Measurements from ENCODE around the gene LRRC72.

The LRRC72 gene

GRCh38 chr7:16603633-16604032 lies 77.0 kb downstream of the LRRC72 start:
- peaks cover 60% of the 10 kb centered on the region for H3K36me3 ChIP-seq (ENCODE audit: control insufficient read depth, insufficient read depth, low read length, severe bottlenecking)

GRCh38 chr7:16604054-16604453 lies 77.4 kb downstream of the LRRC72 start:
- no peak for DNase-seq (ENCODE audit: low read depth)

More at GRCh38 chr7:16603633-16604032, 77.0 kb downstream of the LRRC72 start:
- Histone ChIP-seq H3K4me1 (ENCODE audit: control insufficient read depth, insufficient read depth, low read length) (no peaks in the 10 kb centered on the region), H3K4me3 (ENCODE audit: low read length) (no peak overlapping the region), H3K27me3 (replicated peaks; ENCODE audit: control insufficient read depth, insufficient read depth, low read length) (no peaks in the 10 kb centered on the region), H3K9ac (ENCODE audit: low read length) (no peak overlapping the region), H3K9me3 (ENCODE audit: control insufficient read depth, low read length) (no peaks in the 10 kb centered on the region)
- DNase-seq (ENCODE audit: low read depth): no peak

GRCh38 chr7:16606704-16607103 lies 80.1 kb downstream of the LRRC72 start:
- H3K4me1 ChIP-seq (ENCODE audit: control insufficient read depth, insufficient read depth, low read length): no peaks in the 10 kb centered on the region
- H3K36me3 ChIP-seq (ENCODE audit: control insufficient read depth, insufficient read depth, low read length, severe bottlenecking): peaks cover 67% of the 10 kb centered on the region
- no peak for DNase-seq (ENCODE audit: low read depth)

More at GRCh38 chr7:16604054-16604453, 77.4 kb downstream of the LRRC72 start:
- peaks cover 63% of the 10 kb centered on the region for H3K36me3 ChIP-seq (ENCODE audit: control insufficient read depth, insufficient read depth, low read length, severe bottlenecking)
- H3K27me3 ChIP-seq (replicated peaks; ENCODE audit: control insufficient read depth, insufficient read depth, low read length): no peaks in the 10 kb centered on the region
- no peaks in the 10 kb centered on the region for H3K4me1 ChIP-seq (ENCODE audit: control insufficient read depth, insufficient read depth, low read length)
- H3K9me3 ChIP-seq (ENCODE audit: control insufficient read depth, low read length): no peaks in the 10 kb centered on the region
- H3K9ac ChIP-seq (ENCODE audit: low read length): no peak overlapping the region
- H3K4me3 ChIP-seq (ENCODE audit: low read length): no peak overlapping the region

DNA sequence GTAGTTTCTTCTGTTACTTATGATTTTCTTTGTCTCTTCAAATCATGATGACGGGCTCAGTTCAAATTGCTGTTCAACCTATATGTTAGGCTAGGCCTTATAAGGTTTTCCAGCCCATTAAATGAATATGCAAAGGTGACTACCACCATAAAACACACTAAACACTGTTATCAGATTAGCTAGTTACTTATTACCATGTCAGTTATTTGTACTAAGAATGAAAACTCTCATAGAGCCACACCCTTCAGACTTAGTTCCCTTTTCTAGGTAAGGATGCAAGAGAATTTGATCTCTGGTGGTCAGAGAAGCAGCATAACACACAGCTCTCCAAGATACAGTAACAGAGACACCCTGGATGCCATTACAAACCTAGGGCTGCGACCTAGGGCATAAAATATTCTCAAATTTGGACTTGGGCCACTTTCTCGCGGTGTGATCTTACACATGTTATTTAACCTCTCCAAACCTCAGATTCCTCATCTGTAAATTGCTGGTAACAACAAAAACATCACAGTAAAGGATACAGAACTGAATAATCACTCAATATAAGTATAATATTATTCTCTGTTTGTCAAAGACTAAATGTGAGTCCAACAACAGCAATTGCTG lies 83.3 kb downstream of the LRRC72 start:
- Histone ChIP-seq H3K9ac (ENCODE audit: low read length) (no peak overlapping the region), H3K36me3 (ENCODE audit: control insufficient read depth, insufficient read depth, low read length, severe bottlenecking) (peaks cover 51% of the 10 kb centered on the region), H3K9me3 (ENCODE audit: control insufficient read depth, low read length) (no peaks in the 10 kb centered on the region), H3K4me3 (ENCODE audit: low read length) (no peak overlapping the region), H3K4me1 (ENCODE audit: control insufficient read depth, insufficient read depth, low read length) (peaks cover 6% of the 10 kb centered on the region), H3K27me3 (replicated peaks; ENCODE audit: control insufficient read depth, insufficient read depth, low read length) (no peaks in the 10 kb centered on the region)
- DNase-seq (ENCODE audit: low read depth): no peak

More at GRCh38 chr7:16606704-16607103, 80.1 kb downstream of the LRRC72 start:
- H3K9me3 ChIP-seq (ENCODE audit: control insufficient read depth, low read length): no peaks in the 10 kb centered on the region
- H3K9ac ChIP-seq (ENCODE audit: low read length): no peak overlapping the region
- H3K27me3 ChIP-seq (replicated peaks; ENCODE audit: control insufficient read depth, insufficient read depth, low read length): no peaks in the 10 kb centered on the region
- no peak overlapping the region for H3K4me3 ChIP-seq (ENCODE audit: low read length)

DNA sequence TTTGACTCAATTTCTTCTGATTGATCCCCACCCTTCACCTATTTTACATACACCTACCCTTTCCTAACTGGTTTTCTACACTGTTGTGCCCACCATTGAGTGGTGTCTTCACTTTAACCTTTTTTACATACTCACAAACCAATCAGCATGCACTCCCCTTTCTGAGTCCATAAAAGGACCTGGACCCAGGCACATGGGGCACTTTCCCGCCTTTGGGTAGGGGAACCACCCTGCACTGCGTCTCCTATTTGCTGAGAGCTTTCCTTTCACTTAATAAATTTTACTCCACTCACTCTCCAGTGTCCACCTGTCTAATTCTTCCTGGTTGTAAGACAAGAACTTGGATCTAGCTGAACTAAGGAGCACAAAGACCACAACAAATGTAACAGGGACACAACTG lies 85.1 kb downstream of the LRRC72 start:
- peaks cover 63% of the 10 kb centered on the region for H3K36me3 ChIP-seq (ENCODE audit: control insufficient read depth, insufficient read depth, low read length, severe bottlenecking)
- H3K9ac ChIP-seq (ENCODE audit: low read length): no peak overlapping the region
- DNase-seq (ENCODE audit: low read depth): no peak
- H3K9me3 ChIP-seq (ENCODE audit: control insufficient read depth, low read length): no peaks in the 10 kb centered on the region
- peaks cover 6% of the 10 kb centered on the region for H3K4me1 ChIP-seq (ENCODE audit: control insufficient read depth, insufficient read depth, low read length)
- no peak overlapping the region for H3K4me3 ChIP-seq (ENCODE audit: low read length)
- H3K27me3 ChIP-seq (replicated peaks; ENCODE audit: control insufficient read depth, insufficient read depth, low read length): no peaks in the 10 kb centered on the region

DNA sequence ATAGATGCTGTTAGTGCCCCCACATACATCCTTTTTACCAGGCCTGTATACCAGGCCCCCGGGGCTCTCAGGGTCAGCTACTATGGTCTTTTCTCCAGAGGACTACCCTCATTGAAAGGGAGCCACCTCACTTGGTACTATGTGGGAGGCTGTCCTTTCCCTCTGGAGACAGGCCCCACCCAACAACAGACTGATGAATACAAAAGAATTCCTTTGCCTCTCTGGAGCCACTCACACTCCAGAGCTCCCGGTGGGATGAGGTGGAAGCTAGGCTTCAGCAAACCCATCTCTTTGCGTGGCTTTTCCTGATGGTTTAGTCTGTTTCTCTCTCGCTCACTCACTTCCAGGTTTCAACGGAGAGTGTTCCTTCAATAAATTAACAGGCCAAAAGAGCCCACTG lies 88.6 kb downstream of the LRRC72 start:
- Histone ChIP-seq H3K4me1 (ENCODE audit: control insufficient read depth, insufficient read depth, low read length) (peaks cover 6% of the 10 kb centered on the region), H3K9me3 (ENCODE audit: control insufficient read depth, low read length) (peaks cover 6% of the 10 kb centered on the region), H3K9ac (ENCODE audit: low read length) (no peak overlapping the region), H3K27me3 (replicated peaks; ENCODE audit: control insufficient read depth, insufficient read depth, low read length) (no peaks in the 10 kb centered on the region), H3K36me3 (ENCODE audit: control insufficient read depth, insufficient read depth, low read length, severe bottlenecking) (peaks cover 60% of the 10 kb centered on the region), H3K4me3 (ENCODE audit: low read length) (no peak overlapping the region)
- DNase-seq (ENCODE audit: low read depth): no peak

DNA sequence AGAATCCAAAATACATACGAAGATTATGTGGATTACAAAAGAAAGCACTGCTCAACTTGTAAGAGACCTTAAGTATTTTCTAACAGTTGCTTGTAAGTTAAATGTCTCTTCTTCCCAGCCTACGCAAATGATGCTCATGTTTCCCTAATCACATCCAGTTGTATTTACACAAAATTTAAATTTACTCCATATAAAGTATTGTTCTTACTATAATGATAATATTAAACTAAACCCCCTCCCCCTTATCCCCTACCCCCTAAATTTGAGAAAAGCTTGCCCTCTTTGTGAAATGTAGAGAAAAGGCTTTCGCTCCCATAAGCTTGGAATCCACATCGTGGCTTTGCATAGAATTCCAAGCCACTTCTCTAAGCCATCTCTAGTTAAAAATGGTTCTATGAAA lies 89.5 kb downstream of the LRRC72 start:
- Histone ChIP-seq H3K36me3 (ENCODE audit: control insufficient read depth, insufficient read depth, low read length, severe bottlenecking) (peaks cover 60% of the 10 kb centered on the region), H3K27me3 (replicated peaks; ENCODE audit: control insufficient read depth, insufficient read depth, low read length) (no peaks in the 10 kb centered on the region), H3K4me1 (ENCODE audit: control insufficient read depth, insufficient read depth, low read length) (peaks cover 6% of the 10 kb centered on the region), H3K4me3 (ENCODE audit: low read length) (no peak overlapping the region), H3K9ac (ENCODE audit: low read length) (no peak overlapping the region), H3K9me3 (ENCODE audit: control insufficient read depth, low read length) (peaks cover 7% of the 10 kb centered on the region)
- no peak for DNase-seq (ENCODE audit: low read depth)

DNA sequence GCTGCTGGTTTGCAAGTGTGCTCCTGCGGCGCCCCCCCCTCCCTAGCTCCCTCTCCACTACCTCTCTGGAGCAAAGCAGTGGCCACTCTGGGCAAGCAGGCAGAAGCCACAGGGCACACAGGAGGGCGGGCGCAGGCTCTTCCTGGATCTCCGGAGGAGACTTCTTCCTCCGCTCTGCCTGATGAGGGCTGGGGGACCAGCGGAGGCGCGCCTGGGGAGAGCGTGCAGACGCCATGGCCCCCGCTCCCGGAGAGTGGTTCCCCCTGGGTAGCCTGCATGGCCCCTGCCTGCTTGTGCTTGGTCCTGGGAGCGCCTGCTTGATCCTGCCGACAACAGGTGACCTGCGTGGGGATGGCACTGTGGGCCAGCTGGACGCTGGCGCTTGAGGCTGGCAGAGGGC lies 89.9 kb downstream of the LRRC72 start:
- no peak overlapping the region for H3K9ac ChIP-seq (ENCODE audit: low read length)
- H3K9me3 ChIP-seq (ENCODE audit: control insufficient read depth, low read length): peaks cover 7% of the 10 kb centered on the region
- H3K36me3 ChIP-seq (ENCODE audit: control insufficient read depth, insufficient read depth, low read length, severe bottlenecking): peaks cover 60% of the 10 kb centered on the region
- no peak overlapping the region for H3K4me3 ChIP-seq (ENCODE audit: low read length)
- DNase-seq (ENCODE audit: low read depth): no peak
- peaks cover 6% of the 10 kb centered on the region for H3K4me1 ChIP-seq (ENCODE audit: control insufficient read depth, insufficient read depth, low read length)
- no peaks in the 10 kb centered on the region for H3K27me3 ChIP-seq (replicated peaks; ENCODE audit: control insufficient read depth, insufficient read depth, low read length)

GRCh38 chr7:16619979-16620408 lies 93.4 kb downstream of the LRRC72 start:
- Histone ChIP-seq H3K9me3 (ENCODE audit: control insufficient read depth, low read length) (peaks cover 7% of the 10 kb centered on the region), H3K36me3 (ENCODE audit: control insufficient read depth, insufficient read depth, low read length, severe bottlenecking) (peaks cover 75% of the 10 kb centered on the region)
- no peak for DNase-seq (ENCODE audit: low read depth)

GRCh38 chr7:16626388-16626787 lies 99.8 kb downstream of the LRRC72 start:
- Histone ChIP-seq H3K36me3 (ENCODE audit: control insufficient read depth, insufficient read depth, low read length, severe bottlenecking) (peaks cover 47% of the 10 kb centered on the region), H3K4me3 (ENCODE audit: low read length) (no peak overlapping the region), H3K9me3 (ENCODE audit: control insufficient read depth, low read length) (no peaks in the 10 kb centered on the region), H3K9ac (ENCODE audit: low read length) (no peak overlapping the region), H3K27me3 (replicated peaks; ENCODE audit: control insufficient read depth, insufficient read depth, low read length) (no peaks in the 10 kb centered on the region), H3K4me1 (ENCODE audit: control insufficient read depth, insufficient read depth, low read length) (peaks cover 9% of the 10 kb centered on the region)
- no peak for DNase-seq (ENCODE audit: low read depth)

More at GRCh38 chr7:16619979-16620408, 93.4 kb downstream of the LRRC72 start:
- Histone ChIP-seq H3K27me3 (replicated peaks; ENCODE audit: control insufficient read depth, insufficient read depth, low read length) (no peaks in the 10 kb centered on the region), H3K4me3 (ENCODE audit: low read length) (no peak overlapping the region), H3K9ac (ENCODE audit: low read length) (no peak overlapping the region), H3K4me1 (ENCODE audit: control insufficient read depth, insufficient read depth, low read length) (no peaks in the 10 kb centered on the region)

GRCh38 chr7:16627236-16627635 lies 100.6 kb downstream of the LRRC72 start:
- Histone ChIP-seq H3K9ac (ENCODE audit: low read length) (no peak overlapping the region), H3K9me3 (ENCODE audit: control insufficient read depth, low read length) (no peaks in the 10 kb centered on the region), H3K36me3 (ENCODE audit: control insufficient read depth, insufficient read depth, low read length, severe bottlenecking) (peaks cover 42% of the 10 kb centered on the region), H3K27me3 (replicated peaks; ENCODE audit: control insufficient read depth, insufficient read depth, low read length) (no peaks in the 10 kb centered on the region), H3K4me3 (ENCODE audit: low read length) (no peak overlapping the region), H3K4me1 (ENCODE audit: control insufficient read depth, insufficient read depth, low read length) (peaks cover 9% of the 10 kb centered on the region)
- DNase-seq (ENCODE audit: low read depth): no peak

DNA sequence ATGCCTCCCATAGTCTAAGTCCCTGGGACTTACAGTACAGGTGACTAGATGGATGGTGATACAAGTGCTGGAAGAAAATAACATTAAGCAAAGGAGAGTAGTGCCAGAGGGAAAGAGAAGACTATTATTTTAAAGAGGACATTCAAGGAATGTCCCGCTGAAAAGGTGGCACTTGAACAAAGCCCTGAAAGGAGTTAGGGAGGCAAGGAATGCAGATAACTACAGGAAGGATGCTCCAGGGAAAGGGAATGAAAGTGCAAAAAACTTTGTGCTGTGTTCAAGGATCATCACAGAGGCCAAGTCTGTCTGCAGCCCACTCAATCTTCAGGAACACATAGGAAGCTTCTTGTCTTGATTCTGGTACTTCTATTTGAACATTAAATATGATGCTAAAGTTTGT lies 104.0 kb downstream of the LRRC72 start:
- Histone ChIP-seq H3K4me3 (ENCODE audit: low read length) (no peak overlapping the region), H3K9ac (ENCODE audit: low read length) (no peak overlapping the region), H3K27me3 (replicated peaks; ENCODE audit: control insufficient read depth, insufficient read depth, low read length) (no peaks in the 10 kb centered on the region), H3K9me3 (ENCODE audit: control insufficient read depth, low read length) (no peaks in the 10 kb centered on the region), H3K4me1 (ENCODE audit: control insufficient read depth, insufficient read depth, low read length) (peaks cover 24% of the 10 kb centered on the region), H3K36me3 (ENCODE audit: control insufficient read depth, insufficient read depth, low read length, severe bottlenecking) (peaks cover 14% of the 10 kb centered on the region)
- no peak for DNase-seq (ENCODE audit: low read depth)

Data from adipocyte (in vitro differentiated cells).